ENCODE measurements around the gene GRIN3B. TPM values are rescaled to one million over a fixed set of nuclear protein-coding genes. Genes with fewer than 3 reads are reported as not detected.
A peak's percentile ranks its signal among the peaks of the same experiment; 100 is the strongest.

Gene GRIN3B
- total and polyA plus RNA-seq, 9 of the 15 experiments (the other 6 are each of a cell fraction or from before 2014, with no cell fraction given): 0.06 to 0.95 (median 0.19) TPM; not detected in 6

GRCh38 chr19:1047696-1048147 lies 47.5 kb downstream of the GRIN3B start (continued):
- no peak for TF ChIP-seq E2F4 (CRISPR knock-in tag; IDR thresholded peaks at IDR 0.05; ENCODE audit: low read depth)
- no peak for TF ChIP-seq ZNF384 (IDR thresholded peaks at IDR 0.05; ENCODE audit: low read depth, low read length)
- no peak for TF ChIP-seq NR2C1 (IDR thresholded peaks at IDR 0.05)
- TF ChIP-seq NR2C1 (tag; IDR thresholded peaks at IDR 0.05): no peak

GRCh38 chr19:1049106-1049505 lies 48.9 kb downstream of the GRIN3B start:
- H3K9ac ChIP-seq (ENCODE audit: insufficient read depth in 1 of 2, low read depth in 2 of 2, low read length in 2 of 2): no peak overlapping the region
- no peaks in the 10 kb centered on the region for H4K20me1 ChIP-seq (replicated peaks; ENCODE audit: control insufficient read depth, insufficient read depth, low read length)
- in situ Hi-C loops (cut with MboI): no loop called here
- DNase-seq (ENCODE audit: extremely low read depth in 1 of 4, low spot score in 3 of 4) (no peak), ATAC-seq (no peak), FAIRE-seq (no peak)
- H3K9me3 ChIP-seq (replicated peaks; ENCODE audit: control insufficient read depth, insufficient read depth, low read depth, low read length): no peaks in the 10 kb centered on the region
- POLR2A ChIA-PET: interaction anchor here (1.2 kb wide), 1 partner anchor 9 kb away, joined by 3 read pairs; no protein-coding TSS in a partner anchor
- H3K27ac ChIP-seq (ENCODE audit: extremely low read depth, low read depth, low read length): no peak overlapping the region
- no TSS peak for BruUV-seq (replicated peaks)
- no peak overlapping the region for H3K4me2 ChIP-seq (ENCODE audit: insufficient read depth, low read length)
- no peaks in the 10 kb centered on the region for H3K9me1 ChIP-seq (ENCODE audit: control insufficient read depth, insufficient read depth, low read length)
- H2AFZ ChIP-seq (ENCODE audit: low read depth, low read length): no peak overlapping the region
- H3K4me1 ChIP-seq (replicated peaks in 1 of 2; ENCODE audit: control insufficient read depth in 2 of 2, insufficient read depth in 2 of 2, low read length in 2 of 2): peaks cover 7 to 66% of the 10 kb centered on the region in 2 experiments
- CTCF ChIA-PET (ENCODE audit: low intra/inter-chr PET ratio): no interaction called here
- peaks cover 11% of the 10 kb centered on the region for H3K79me2 ChIP-seq (ENCODE audit: control insufficient read depth, insufficient read depth, low read length)
- 97% methylated on average over 9 of the region's 17 CpGs for WGBS (ENCODE audit: insufficient coverage, low coverage, missing lambda C conversion rate)
- no peaks in the 10 kb centered on the region for H3K27me3 ChIP-seq (ENCODE audit: control insufficient read depth in 2 of 2, insufficient read depth in 2 of 2, low read length in 2 of 2)
- no peak overlapping the region for H3K4me3 ChIP-seq
- H3K36me3 ChIP-seq (ENCODE audit: control insufficient read depth, insufficient read depth, low read length): peaks cover 66% of the 10 kb centered on the region; the same call in 2 of the 3 replicates
- intact Hi-C loops (cut with micrococcal nuclease): no loop called here
- TF ChIP-seq TFE3 (CRISPR knock-in tag; IDR thresholded peaks at IDR 0.05): no peak
- TF ChIP-seq MCM5 (IDR thresholded peaks at IDR 0.05; ENCODE audit: low read depth): no peak
- TF ChIP-seq FOXP4 (CRISPR knock-in tag; IDR thresholded peaks at IDR 0.05; ENCODE audit: borderline replicate concordance): no peak
- TF ChIP-seq RBFOX2 (IDR thresholded peaks at IDR 0.05; ENCODE audit: low read depth, low read length): peak; percentile 45; the same call in 1 of the 2 replicates
- TF ChIP-seq HDAC2 (IDR thresholded peaks at IDR 0.05): no peak
- TF ChIP-seq PCBP1 (IDR thresholded peaks at IDR 0.05; ENCODE audit: low read depth, low read length, poor library complexity, severe bottlenecking): peak; percentile 85
- no peak for TF ChIP-seq HINFP (tag; conservative IDR thresholded peaks at IDR 0.05; ENCODE audit: low read depth)
- peak; percentile 45 for TF ChIP-seq POLR2G (IDR thresholded peaks at IDR 0.05; ENCODE audit: low read depth, low read length)
- no peak for TF ChIP-seq GTF2F1 (IDR thresholded peaks at IDR 0.05; ENCODE audit: low read depth, low read length)
- TF ChIP-seq CCNT2 (IDR thresholded peaks at IDR 0.05; ENCODE audit: borderline replicate concordance, extremely low read depth, insufficient read length, low read depth, low read length): no peak

Measured in K562 (cell line).